HepG2 (cell line): ENCODE results near the gene TMTC2. TPM values are rescaled to one million over a fixed set of nuclear protein-coding genes. Genes with fewer than 3 reads are reported as not detected.

Experiments
- ATAC-seq: fragments of 200-7000 bp; cut with Tn5 transposase; 3 replicates; pipeline ENCODE4 v1.9.1; 2020; ENCODE audit warnings: mild to moderate bottlenecking, moderate library complexity
- BruUV-seq: library from RNA; stranded (reverse); fragments of 400-500 nt; replicated peaks from 2 replicates; lab custom pipeline; 2021; lab: Mats Ljungman, UMichigan
- CTCF ChIA-PET: fragments of 300-600 bp; formaldehyde crosslinking; extraction: SDS; loops from one replicate; lab custom pipeline; 2021; ENCODE audit warnings: low total read pairs, inconsistent platforms, low intra/inter-chr PET ratio; lab: Yijun Ruan, JAX
- POLR2A ChIA-PET: fragments of 350-600 bp; sonication (Branson Sonifier 250); formaldehyde crosslinking; loops from one replicate; lab custom pipeline; 2020; ENCODE audit warnings: antibody characterized with exemption, inconsistent platforms; lab: Yijun Ruan, JAX
- DNase-seq: peaks from one replicate; pipeline ENCODE4 v3.0.0-alpha.2; 2015; ENCODE audit warnings: low spot score
- FAIRE-seq: peaks from 3 replicates; lab custom pipeline; 2011; peaks lifted over from hg19 to GRCh38; lab: Jason Lieb, UNC
- H2AFZ ChIP-seq: one replicate; pipeline ENCODE4 v1.6.1; 2011; ENCODE audit warnings: low read length, inconsistent platforms
- H3K27ac ChIP-seq: fragments of 300-600 bp; 3 replicates; pipeline ENCODE4 v1.8.0; 2011; ENCODE audit warnings: mixed run types, mild to moderate bottlenecking, mixed read lengths, low read length, inconsistent platforms; ENCODE audit not compliant: insufficient read depth; ENCODE audit errors: extremely low read length
- H3K27me3 ChIP-seq, 2 experiments: fragments of 200-600 bp in 1 of 2; 2 replicates in 1 of 2; 3 replicates in 1 of 2; pipeline versions ENCODE4 v1.6.0 to v1.8.0; 2011; ENCODE audit warnings: low read length in 2 of 2, mild to moderate bottlenecking in 2 of 2, moderate library complexity in 2 of 2, inconsistent platforms in 1 of 2; ENCODE audit not compliant: insufficient read depth in 2 of 2, control insufficient read depth in 1 of 2
- H3K36me3 ChIP-seq, 2 experiments: fragments of 200-600 bp in 1 of 2; replicated peaks in 1 of 2; 2 replicates in 1 of 2; 3 replicates in 1 of 2; pipeline versions ENCODE4 v1.5.1 to v1.8.0; 2011; ENCODE audit warnings: low read length in 2 of 2, inconsistent platforms in 1 of 2; ENCODE audit not compliant: insufficient read depth in 2 of 2, control insufficient read depth in 1 of 2
- H3K4me1 ChIP-seq: 2 replicates; pipeline ENCODE4 v1.5.1; 2012; ENCODE audit warnings: low read length, inconsistent platforms; ENCODE audit not compliant: insufficient read depth
- H3K4me2 ChIP-seq: 2 replicates; pipeline ENCODE4 v1.6.0; 2011; ENCODE audit warnings: low read depth, low read length, inconsistent platforms
- H3K4me3 ChIP-seq, 3 experiments: fragments of 200-600 bp in 1 of 3; sonication (generic), shearing (Covaris generic) in 1 of 3; replicated peaks in 1 of 3; 2 replicates each; pipeline ENCODE4 v1.5.1; 2011 to 2016; ENCODE audit warnings: low read length in 3 of 3, inconsistent platforms in 2 of 3, low read depth in 2 of 3, mild to moderate bottlenecking in 2 of 3, control low read depth in 1 of 3, mixed read lengths in 1 of 3; ENCODE audit not compliant: insufficient read depth in 1 of 3
- H3K79me2 ChIP-seq: one replicate; pipeline ENCODE4 v1.6.1; 2011; ENCODE audit warnings: low read length, inconsistent platforms; ENCODE audit not compliant: insufficient read depth
- H3K9ac ChIP-seq: 2 replicates; pipeline ENCODE4 v1.6.0; 2011; ENCODE audit warnings: mild to moderate bottlenecking, low read depth, low read length, inconsistent platforms; ENCODE audit not compliant: insufficient read depth
- H3K9me3 ChIP-seq: 2 replicates; pipeline ENCODE4 v1.5.1; 2012; ENCODE audit warnings: mild to moderate bottlenecking, low read length
- H4K20me1 ChIP-seq: 2 replicates; pipeline ENCODE4 v1.6.0; 2011; ENCODE audit warnings: inconsistent platforms, mild to moderate bottlenecking, low read length, moderate library complexity; ENCODE audit not compliant: insufficient read depth
- HCFC1 ChIP-seq: fragments of 150-350 bp; IDR thresholded peaks from 2 replicates; pipeline ENCODE4 v1.6.1; 2014; ENCODE audit warnings: low read depth, low read length
- MYC ChIP-seq: sonication (generic); formaldehyde crosslinking; IDR thresholded peaks from 2 replicates; pipeline ENCODE4 v1.9.0; 2021; ENCODE audit warnings: missing genetic modification reagents, borderline replicate concordance
- SMAD3 ChIP-seq: sonication (generic); formaldehyde crosslinking; IDR thresholded peaks from 2 replicates; pipeline ENCODE4 v1.4.0; 2020; ENCODE audit warnings: missing genetic modification reagents
- SNRNP70 ChIP-seq: fragments of 200-400 bp; formaldehyde crosslinking; IDR thresholded peaks from 2 replicates; pipeline ENCODE4 v1.6.1; 2017; ENCODE audit warnings: mild to moderate bottlenecking, low read depth, low read length, moderate library complexity
- SP5 ChIP-seq: IDR thresholded peaks from 2 replicates; pipeline ENCODE4 v1.6.1; 2016; ENCODE audit warnings: low read depth, borderline replicate concordance
- TBP ChIP-seq: sonication (generic); formaldehyde crosslinking; IDR thresholded peaks from 2 replicates; pipeline ENCODE4 v1.5.0; 2020; ENCODE audit warnings: missing genetic modification reagents
- ZBTB7A ChIP-seq: sonication (generic); formaldehyde crosslinking; IDR thresholded peaks from 2 replicates; pipeline ENCODE4 v1.8.0; 2022; ENCODE audit warnings: mild to moderate bottlenecking, missing genetic modification reagents
- ZNF329 ChIP-seq: sonication (generic); formaldehyde crosslinking; IDR thresholded peaks from 2 replicates; pipeline ENCODE4 v1.9.0; 2021; ENCODE audit warnings: low read depth, mild to moderate bottlenecking, missing genetic modification reagents
- ZNF616 ChIP-seq: sonication (generic); formaldehyde crosslinking; IDR thresholded peaks from 2 replicates; pipeline ENCODE4 v1.5.0; 2020; ENCODE audit warnings: low read depth, mild to moderate bottlenecking, missing genetic modification reagents
- ZNF746 ChIP-seq: sonication (generic); formaldehyde crosslinking; IDR thresholded peaks from 2 replicates; pipeline ENCODE4 v1.8.0; 2022; ENCODE audit warnings: mild to moderate bottlenecking, missing genetic modification reagents
- ZNF790 ChIP-seq: sonication (generic); formaldehyde crosslinking; IDR thresholded peaks from 2 replicates; pipeline ENCODE4 v1.8.0; 2022; ENCODE audit warnings: missing genetic modification reagents, mild to moderate bottlenecking, borderline replicate concordance
- in situ Hi-C: cut with HindIII; loops from 2 replicates; pipeline ENCODE4 v1.10.0; 2017; ENCODE audit warnings: low pct_unique_long_range_greater_than_20kb; ENCODE audit not compliant: extremely low pct_ligation_motif_present
- intact Hi-C: fragments of 100-400 bp; cut with micrococcal nuclease; formaldehyde crosslinking; loops from one replicate; pipeline ENCODE4 v1.10.0; 2022; ENCODE audit not compliant: unreplicated experiment
- polyA plus RNA-seq, 8 experiments: library from polyadenylated mRNA; depleted of rRNA in 3 of 8; stranded (reverse) in 7 of 8; unstranded in 1 of 8; fragments of >200 nt; fragmentation: Illumina TruSeq in 4 of 8; extraction: Trizol in 4 of 8; gene quantifications; 2 replicates each; pipeline versions ENCODE4 v1.2.1 to v1.2.3, GENCODE V29; 2011 to 2016; ENCODE audit warnings: low read depth in 4 of 8, missing spikeins in 1 of 8, mixed read lengths in 1 of 8; ENCODE audit not compliant: insufficient read depth in 1 of 8
- total RNA-seq, 5 experiments: library from RNA; depleted of rRNA; stranded (reverse); fragments of >200 nt; fragmentation: Illumina TruSeq; extraction: Trizol; gene quantifications; 2 replicates each; pipeline ENCODE4 v1.2.3, GENCODE V29; 2016; ENCODE audit warnings: low read depth in 1 of 5
- TF ChIP-seq, protein P1 (sequence below): sonication (generic); formaldehyde crosslinking; IDR thresholded peaks from 2 replicates; pipeline ENCODE4 v1.4.0; 2020; ENCODE audit warnings: missing genetic modification reagents, borderline replicate concordance
- TF ChIP-seq, protein P2 (sequence below): sonication (generic); formaldehyde crosslinking; IDR thresholded peaks from 2 replicates; pipeline ENCODE4 v1.5.1; 2020; ENCODE audit warnings: mild to moderate bottlenecking, missing genetic modification reagents, moderate library complexity
- TF ChIP-seq, protein P3 (sequence below), 2 experiments: fragments of 450-650 bp in 1 of 2; sonication (generic) in 1 of 2; formaldehyde crosslinking; IDR thresholded peaks; 2 replicates each; pipeline versions ENCODE4 v1.5.0 to v1.8.0; 2020 to 2022; ENCODE audit warnings: mild to moderate bottlenecking in 1 of 2, missing genetic modification reagents in 1 of 2
- TF ChIP-seq, protein P4 (sequence below): sonication (generic); formaldehyde crosslinking; IDR thresholded peaks from 2 replicates; pipeline ENCODE4 v1.4.0; 2020; ENCODE audit warnings: missing genetic modification reagents, mild to moderate bottlenecking, borderline replicate concordance

The TMTC2 gene
- total and polyA plus RNA-seq, 2 of the 13 experiments (the other 11 are each of a cell fraction or from before 2014, with no cell fraction given): 0.55 to 0.63 TPM

DNA sequence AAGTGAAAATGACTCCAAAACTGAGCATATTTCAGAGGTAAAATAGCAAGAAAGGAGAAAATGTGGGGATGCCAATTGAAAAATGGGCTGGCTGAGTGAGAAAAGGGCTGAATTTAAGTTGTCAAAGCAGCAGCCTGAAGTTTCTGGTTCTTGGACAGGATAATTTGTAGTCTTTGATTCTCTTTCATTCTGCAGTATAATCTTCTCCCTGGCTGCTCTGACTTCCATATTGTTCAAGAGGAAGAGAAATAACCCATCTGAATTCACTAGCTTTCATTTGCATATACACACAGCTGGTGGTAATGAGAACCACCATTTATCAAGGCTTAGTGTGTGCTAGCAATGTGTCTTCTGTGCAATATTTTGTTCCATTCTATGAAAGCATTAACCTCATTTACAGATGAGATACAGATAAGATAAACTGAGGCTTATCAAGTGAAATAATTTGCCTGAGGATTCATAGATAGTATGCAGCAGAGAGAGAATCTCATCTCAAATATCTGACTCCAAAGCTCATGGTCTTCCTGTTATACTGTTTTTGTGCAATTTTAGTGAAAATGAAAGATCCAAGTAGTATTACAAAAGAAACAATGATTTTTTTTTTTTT lies 184.2 kb downstream of the TMTC2 start:
- Histone ChIP-seq H3K36me3 (no peaks in the 10 kb centered on the region), H4K20me1 (no peaks in the 10 kb centered on the region), H3K79me2 (no peaks in the 10 kb centered on the region), H3K9me3 (no peaks in the 10 kb centered on the region), H3K27ac (no peak overlapping the region), H3K4me2 (no peak overlapping the region), H3K27me3 (no peaks in the 10 kb centered on the region), H3K4me1 (no peaks in the 10 kb centered on the region), H3K9ac (no peak overlapping the region), H2AFZ (no peak overlapping the region), H3K4me3 (no peak overlapping the region)
- in situ Hi-C loops: no loop called here
- intact Hi-C loops: no loop called here
- FAIRE-seq (no peak), ATAC-seq (no peak), DNase-seq (no peak)
- TF ChIP-seq, protein P1, sequence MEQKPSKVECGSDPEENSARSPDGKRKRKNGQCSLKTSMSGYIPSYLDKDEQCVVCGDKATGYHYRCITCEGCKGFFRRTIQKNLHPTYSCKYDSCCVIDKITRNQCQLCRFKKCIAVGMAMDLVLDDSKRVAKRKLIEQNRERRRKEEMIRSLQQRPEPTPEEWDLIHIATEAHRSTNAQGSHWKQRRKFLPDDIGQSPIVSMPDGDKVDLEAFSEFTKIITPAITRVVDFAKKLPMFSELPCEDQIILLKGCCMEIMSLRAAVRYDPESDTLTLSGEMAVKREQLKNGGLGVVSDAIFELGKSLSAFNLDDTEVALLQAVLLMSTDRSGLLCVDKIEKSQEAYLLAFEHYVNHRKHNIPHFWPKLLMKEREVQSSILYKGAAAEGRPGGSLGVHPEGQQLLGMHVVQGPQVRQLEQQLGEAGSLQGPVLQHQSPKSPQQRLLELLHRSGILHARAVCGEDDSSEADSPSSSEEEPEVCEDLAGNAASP (CRISPR knock-in tag): no peak
- TF ChIP-seq SP5 (no peak), SNRNP70 (no peak), HCFC1 (no peak), TBP (no peak), ZNF329 (CRISPR knock-in tag) (no peak), ZNF746 (no peak), ZNF616 (CRISPR knock-in tag) (no peak), MYC (no peak), ZBTB7A (no peak), SMAD3 (CRISPR knock-in tag) (no peak), ZNF790 (CRISPR knock-in tag) (no peak)
- TF ChIP-seq, protein P2, sequence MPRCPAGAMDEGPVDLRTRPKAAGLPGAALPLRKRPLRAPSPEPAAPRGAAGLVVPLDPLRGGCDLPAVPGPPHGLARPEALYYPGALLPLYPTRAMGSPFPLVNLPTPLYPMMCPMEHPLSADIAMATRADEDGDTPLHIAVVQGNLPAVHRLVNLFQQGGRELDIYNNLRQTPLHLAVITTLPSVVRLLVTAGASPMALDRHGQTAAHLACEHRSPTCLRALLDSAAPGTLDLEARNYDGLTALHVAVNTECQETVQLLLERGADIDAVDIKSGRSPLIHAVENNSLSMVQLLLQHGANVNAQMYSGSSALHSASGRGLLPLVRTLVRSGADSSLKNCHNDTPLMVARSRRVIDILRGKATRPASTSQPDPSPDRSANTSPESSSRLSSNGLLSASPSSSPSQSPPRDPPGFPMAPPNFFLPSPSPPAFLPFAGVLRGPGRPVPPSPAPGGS (CRISPR knock-in tag): no peak
- TF ChIP-seq, protein P3, sequence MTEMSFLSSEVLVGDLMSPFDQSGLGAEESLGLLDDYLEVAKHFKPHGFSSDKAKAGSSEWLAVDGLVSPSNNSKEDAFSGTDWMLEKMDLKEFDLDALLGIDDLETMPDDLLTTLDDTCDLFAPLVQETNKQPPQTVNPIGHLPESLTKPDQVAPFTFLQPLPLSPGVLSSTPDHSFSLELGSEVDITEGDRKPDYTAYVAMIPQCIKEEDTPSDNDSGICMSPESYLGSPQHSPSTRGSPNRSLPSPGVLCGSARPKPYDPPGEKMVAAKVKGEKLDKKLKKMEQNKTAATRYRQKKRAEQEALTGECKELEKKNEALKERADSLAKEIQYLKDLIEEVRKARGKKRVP (CRISPR knock-in tag; IDR thresholded peaks at IDR 0.05): no peak
- TF ChIP-seq, protein P4, sequence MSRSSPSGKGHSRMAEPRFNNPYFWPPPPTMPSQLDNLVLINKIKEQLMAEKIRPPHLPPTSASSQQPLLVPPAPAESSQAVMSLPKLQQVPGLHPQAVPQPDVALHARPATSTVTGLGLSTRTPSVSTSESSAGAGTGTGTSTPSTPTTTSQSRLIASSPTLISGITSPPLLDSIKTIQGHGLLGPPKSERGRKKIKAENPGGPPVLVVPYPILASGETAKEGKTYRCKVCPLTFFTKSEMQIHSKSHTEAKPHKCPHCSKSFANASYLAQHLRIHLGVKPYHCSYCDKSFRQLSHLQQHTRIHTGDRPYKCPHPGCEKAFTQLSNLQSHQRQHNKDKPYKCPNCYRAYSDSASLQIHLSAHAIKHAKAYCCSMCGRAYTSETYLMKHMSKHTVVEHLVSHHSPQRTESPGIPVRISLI: no peak
- CTCF ChIA-PET: no interaction called here
- POLR2A ChIA-PET: no interaction called here
- no TSS peak for BruUV-seq
